K562 (cell line): ENCODE measurements around the gene DCAF8. TPM values are rescaled to one million over a fixed set of nuclear protein-coding genes. Genes with fewer than 3 reads are reported as not detected.

Experiments
- ATAC-seq: fragments of 200-7000 bp; cut with Tn5 transposase; 3 replicates; pipeline ENCODE4 v1.9.1; 2020; ENCODE audit warnings: moderate library complexity
- BruUV-seq: library from RNA; stranded (reverse); fragments of 400-500 nt; replicated peaks from 2 replicates; lab custom pipeline; 2021; lab: Mats Ljungman, UMichigan
- CTCF ChIA-PET: fragments of 300-600 bp; formaldehyde crosslinking; extraction: SDS; loops from one replicate; lab custom pipeline; 2021; ENCODE audit warnings: low intra/inter-chr PET ratio; lab: Yijun Ruan, JAX
- POLR2A ChIA-PET: fragments of 300-600, 350-650 bp; sonication (Branson Sonifier 250); formaldehyde crosslinking; extraction: SDS; loops from one replicate; lab custom pipeline; 2021; ENCODE audit warnings: antibody characterized with exemption, inconsistent platforms; lab: Yijun Ruan, JAX
- DNase-seq, 4 experiments: peaks; one replicate each; pipeline versions ENCODE4 v3.0.0 to v3.0.0-alpha.2; 2011 to 2018; ENCODE audit warnings: low spot score in 3 of 4, mixed read lengths in 3 of 4; ENCODE audit errors: extremely low read depth in 1 of 4
- FAIRE-seq: peaks from 2 replicates; lab custom pipeline; 2011; peaks lifted over from hg19 to GRCh38; lab: Jason Lieb, UNC
- H2AFZ ChIP-seq: 2 replicates; pipeline ENCODE4 v1.6.0; 2011; ENCODE audit warnings: low read depth, low read length, control low read depth, inconsistent platforms
- H3K27ac ChIP-seq: fragments of 200-600 bp; 3 replicates; pipeline ENCODE4 v1.8.0; 2011; ENCODE audit warnings: low read depth, mild to moderate bottlenecking, control low read depth, inconsistent platforms, low read length, moderate library complexity, mixed read lengths; ENCODE audit errors: extremely low read depth
- H3K27me3 ChIP-seq, 2 experiments: fragments of 300-600 bp in 1 of 2; 2 replicates in 1 of 2; 3 replicates in 1 of 2; pipeline versions ENCODE4 v1.6.0 to v1.8.0; 2011; ENCODE audit warnings: inconsistent platforms in 2 of 2, low read length in 2 of 2, mild to moderate bottlenecking in 1 of 2, mixed read lengths in 1 of 2, moderate library complexity in 1 of 2; ENCODE audit not compliant: control insufficient read depth in 2 of 2, insufficient read depth in 2 of 2
- H3K36me3 ChIP-seq: fragments of 300-600 bp; 3 replicates; pipeline ENCODE4 v1.8.0; 2011; ENCODE audit warnings: mild to moderate bottlenecking, low read length, inconsistent platforms; ENCODE audit not compliant: control insufficient read depth, insufficient read depth
- H3K4me1 ChIP-seq, 2 experiments: fragments of 200-600 bp in 1 of 2; replicated peaks in 1 of 2; 2 replicates in 1 of 2; 3 replicates in 1 of 2; pipeline versions ENCODE4 v1.5.1 to v1.8.0; 2011; ENCODE audit warnings: inconsistent platforms in 2 of 2, low read length in 2 of 2, mild to moderate bottlenecking in 1 of 2, mixed read lengths in 1 of 2, moderate library complexity in 1 of 2; ENCODE audit not compliant: control insufficient read depth in 2 of 2, insufficient read depth in 2 of 2
- H3K4me2 ChIP-seq: 2 replicates; pipeline ENCODE4 v1.6.1; 2011; ENCODE audit warnings: low read length, control low read depth, inconsistent platforms, mixed read lengths; ENCODE audit not compliant: insufficient read depth
- H3K4me3 ChIP-seq: fragments of 200-600 bp; sonication (generic), shearing (Covaris generic); 2 replicates; pipeline ENCODE4 v1.5.1; 2016; ENCODE audit warnings: control low read depth, inconsistent platforms
- H3K79me2 ChIP-seq: fragments of 200-600 bp; 3 replicates; pipeline ENCODE4 v1.8.0; 2011; ENCODE audit warnings: low read length, inconsistent platforms; ENCODE audit not compliant: control insufficient read depth, insufficient read depth
- H3K9ac ChIP-seq, 2 experiments: 2 replicates each; pipeline versions ENCODE4 v1.6.0 to v1.6.1; 2011; ENCODE audit warnings: low read depth in 2 of 2, low read length in 2 of 2, control low read depth in 1 of 2, inconsistent platforms in 1 of 2, mild to moderate bottlenecking in 1 of 2, mixed read lengths in 1 of 2; ENCODE audit not compliant: insufficient read depth in 1 of 2
- H3K9me1 ChIP-seq: one replicate; pipeline ENCODE4 v1.6.0; 2011; ENCODE audit warnings: inconsistent platforms, mild to moderate bottlenecking, low read length, moderate library complexity; ENCODE audit not compliant: control insufficient read depth, insufficient read depth
- H3K9me3 ChIP-seq: replicated peaks from 2 replicates; pipeline ENCODE4 v1.5.1; 2011; ENCODE audit warnings: low read depth, low read length, inconsistent platforms; ENCODE audit not compliant: control insufficient read depth, insufficient read depth
- H4K20me1 ChIP-seq: replicated peaks from 2 replicates; pipeline ENCODE4 v1.6.1; 2011; ENCODE audit warnings: low read length, inconsistent platforms, mixed read lengths; ENCODE audit not compliant: control insufficient read depth, insufficient read depth
- DDX20 ChIP-seq: fragments of 450-650 bp; IDR thresholded peaks from 2 replicates; pipeline ENCODE4 v1.6.1; 2016; ENCODE audit warnings: missing genetic modification characterization, low read depth, mild to moderate bottlenecking, missing compliant biosample characterization, moderate library complexity
- HDAC1 ChIP-seq, 2 experiments: fragments of 450-650 bp; IDR thresholded peaks; 2 replicates each; pipeline ENCODE4 v1.6.1; 2016 to 2017; ENCODE audit warnings: inconsistent platforms in 1 of 2, mild to moderate bottlenecking in 1 of 2, moderate library complexity in 1 of 2
- MBD1 ChIP-seq: fragments of 250-450 bp; sonication (Bioruptor Pico); IDR thresholded peaks from 2 replicates; pipeline ENCODE4 v1.8.0; 2022; ENCODE audit warnings: inconsistent platforms
- NCOR1 ChIP-seq: fragments of 450-650 bp; IDR thresholded peaks from 2 replicates; pipeline ENCODE4 v1.6.1; 2016; ENCODE audit warnings: mild to moderate bottlenecking, moderate library complexity
- SRF ChIP-seq, 2 experiments: fragments of 250-450, 450-650 bp in 1 of 2; sonication (Bioruptor Pico) in 1 of 2; sonication (generic) in 1 of 2; formaldehyde crosslinking; IDR thresholded peaks; 2 replicates each; pipeline versions ENCODE4 v1.5.0 to v1.5.1; 2020 to 2022; ENCODE audit warnings: mild to moderate bottlenecking in 1 of 2, missing genetic modification reagents in 1 of 2
- YBX1 ChIP-seq: fragments of 450-650 bp; IDR thresholded peaks from 2 replicates; pipeline ENCODE4 v1.7.1; 2016; ENCODE audit warnings: mild to moderate bottlenecking
- ZNF175 ChIP-seq: fragments of 200-800 bp; sonication (Bioruptor generic); IDR thresholded peaks from 2 replicates; pipeline ENCODE4 v1.6.1; 2016; ENCODE audit warnings: low read depth, mild to moderate bottlenecking, missing genetic modification characterization, missing compliant biosample characterization
- ZNF280A ChIP-seq: fragments of 450-650 bp; IDR thresholded peaks from 2 replicates; pipeline ENCODE4 v1.6.1; 2018; ENCODE audit warnings: mild to moderate bottlenecking, low read depth; ENCODE audit not compliant: partially characterized antibody
- ZNF445 ChIP-seq: fragments of 250-450 bp; sonication (Bioruptor Pico); IDR thresholded peaks from 2 replicates; pipeline ENCODE4 v1.4.0; 2020; ENCODE audit warnings: low read depth, mild to moderate bottlenecking, moderate library complexity
- ZNF764 ChIP-seq: fragments of 250-450 bp; sonication (Bioruptor Pico); IDR thresholded peaks from 2 replicates; pipeline ENCODE4 v1.4.0; 2020; ENCODE audit warnings: low read depth, mild to moderate bottlenecking, moderate library complexity
- in situ Hi-C: fragments of 300-500 bp; cut with MboI; formaldehyde crosslinking; loops from 4 replicates; pipeline ENCODE4 v1.15.0; 2018; ENCODE audit warnings: inconsistent platforms, mixed read lengths
- intact Hi-C: fragments of 100-400 bp; cut with micrococcal nuclease; formaldehyde crosslinking; loops from 2 replicates; pipeline ENCODE4 v1.14.2; 2022
- polyA plus RNA-seq, 8 experiments: library from polyadenylated mRNA; depleted of rRNA in 4 of 8; stranded (reverse) in 5 of 8; unstranded in 3 of 8; fragments of >200 nt; fragmentation: Nextera tagmentation in 2 of 8; fragmentation: Illumina TruSeq in 1 of 8; extraction: Ambion mirVana in 2 of 8; extraction: Trizol in 1 of 8; gene quantifications; 2 replicates each; pipeline versions ENCODE4 v1.2.1 to v1.2.3, GENCODE V29; 2011 to 2014; ENCODE audit warnings: inconsistent platforms in 1 of 8, missing spikeins in 1 of 8
- total RNA-seq, 7 experiments: library from RNA; depleted of rRNA in 6 of 7; stranded (reverse); fragments of >200 nt in 6 of 7; fragmentation: Illumina TruSeq in 2 of 7; extraction: Trizol in 2 of 7; gene quantifications; 2 replicates each; pipeline versions ENCODE4 v1.2.1 to v1.2.3, GENCODE V29; 2011 to 2021; ENCODE audit warnings: low replicate concordance in 1 of 7
- TF ChIP-seq, protein P1 (sequence below): IDR thresholded peaks from 3 replicates; pipeline ENCODE4 v1.6.1; 2011; ENCODE audit warnings: borderline replicate concordance, mild to moderate bottlenecking; ENCODE audit not compliant: insufficient read length, insufficient read depth
- TF ChIP-seq, protein P2 (sequence below): fragments of 450-650 bp; conservative IDR thresholded peaks from 2 replicates; pipeline ENCODE4 v1.6.1; 2016; ENCODE audit warnings: missing genetic modification characterization, low read depth, mild to moderate bottlenecking, missing compliant biosample characterization, moderate library complexity

The DCAF8 gene
- total and polyA plus RNA-seq, 9 of the 15 experiments (the other 6 are each of a cell fraction or from before 2014, with no cell fraction given), result 11.6 to 149 (median 81.3) TPM

DNA sequence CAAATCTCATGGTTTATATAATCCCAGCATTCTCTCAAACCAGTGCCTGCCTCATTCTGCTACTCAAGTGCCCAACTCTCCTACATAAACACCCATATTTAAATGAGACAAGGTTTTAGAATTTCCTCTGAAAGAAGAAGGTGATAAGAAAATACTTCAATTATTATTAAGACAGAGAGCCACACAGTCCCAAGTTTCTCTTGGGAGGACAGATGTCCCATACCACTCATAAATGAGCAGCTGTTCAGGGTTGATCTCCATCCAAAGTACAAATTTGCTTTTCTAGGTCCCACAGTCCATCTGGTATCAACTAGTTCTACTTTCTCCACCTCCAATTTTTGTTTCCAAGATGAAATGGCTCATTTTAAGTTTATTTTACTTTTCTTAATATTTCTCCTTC, 11.3 kb downstream of the DCAF8 start:
- H3K9me1 ChIP-seq, result no peaks in the 10 kb centered on the region
- ChIA-PET POLR2A (interaction anchor here (0.5 to 4.3 kb wide), 6 partner anchors 10 to 115 kb away, joined by 3 to 31 read pairs (median 3); partner anchors contain the start of gene DCAF8), CTCF (interaction anchor here (2.1 kb wide), 1 partner anchor 151 kb away, joined by 11 read pairs; the partner anchor contains the start of gene IGSF8)
- no peak overlapping the region for H2AFZ ChIP-seq
- no peak for DNase-seq
- H3K9ac ChIP-seq, result no peak overlapping the region
- H3K4me1 ChIP-seq, result no peaks in the 10 kb centered on the region
- no peak overlapping the region for H3K4me2 ChIP-seq
- no TSS peak for BruUV-seq
- H4K20me1 ChIP-seq, result no peaks in the 10 kb centered on the region
- ATAC-seq, result no peak
- H3K27me3 ChIP-seq, result no peaks in the 10 kb centered on the region
- TF ChIP-seq SRF (CRISPR knock-in tag; IDR thresholded peaks at IDR 0.05) (no peak), ZNF175 (CRISPR knock-in tag) (no peak), HDAC1 (IDR thresholded peaks at IDR 0.05) (no peak), ZNF280A (no peak), ZNF764 (no peak), MBD1 (CRISPR knock-in tag) (no peak), ZNF445 (CRISPR knock-in tag) (no peak), NCOR1 (no peak), YBX1 (no peak), DDX20 (no peak)
- TF ChIP-seq, protein P1, sequence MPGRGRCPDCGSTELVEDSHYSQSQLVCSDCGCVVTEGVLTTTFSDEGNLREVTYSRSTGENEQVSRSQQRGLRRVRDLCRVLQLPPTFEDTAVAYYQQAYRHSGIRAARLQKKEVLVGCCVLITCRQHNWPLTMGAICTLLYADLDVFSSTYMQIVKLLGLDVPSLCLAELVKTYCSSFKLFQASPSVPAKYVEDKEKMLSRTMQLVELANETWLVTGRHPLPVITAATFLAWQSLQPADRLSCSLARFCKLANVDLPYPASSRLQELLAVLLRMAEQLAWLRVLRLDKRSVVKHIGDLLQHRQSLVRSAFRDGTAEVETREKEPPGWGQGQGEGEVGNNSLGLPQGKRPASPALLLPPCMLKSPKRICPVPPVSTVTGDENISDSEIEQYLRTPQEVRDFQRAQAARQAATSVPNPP, result no peak
- TF ChIP-seq, protein P2, sequence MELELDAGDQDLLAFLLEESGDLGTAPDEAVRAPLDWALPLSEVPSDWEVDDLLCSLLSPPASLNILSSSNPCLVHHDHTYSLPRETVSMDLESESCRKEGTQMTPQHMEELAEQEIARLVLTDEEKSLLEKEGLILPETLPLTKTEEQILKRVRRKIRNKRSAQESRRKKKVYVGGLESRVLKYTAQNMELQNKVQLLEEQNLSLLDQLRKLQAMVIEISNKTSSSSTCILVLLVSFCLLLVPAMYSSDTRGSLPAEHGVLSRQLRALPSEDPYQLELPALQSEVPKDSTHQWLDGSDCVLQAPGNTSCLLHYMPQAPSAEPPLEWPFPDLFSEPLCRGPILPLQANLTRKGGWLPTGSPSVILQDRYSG (tag), result no peak
- TF ChIP-seq, all 486 proteins: peak for 0
- intact Hi-C loops, result no loop called here
- in situ Hi-C loops, result no loop called here
- Histone ChIP-seq H3K36me3 (peaks cover 27% of the 10 kb centered on the region), H3K9me3 (no peaks in the 10 kb centered on the region), H3K4me3 (no peak overlapping the region), H3K79me2 (peaks cover 51% of the 10 kb centered on the region), H3K27ac (no peak overlapping the region)
- no peak for FAIRE-seq
